IPS-NIHi11 (cell line): Measurements from ENCODE around the gene ABCG1.

Experiments used
- DNase-seq: peaks from one replicate; pipeline ENCODE4 v3.0.0; 2012; ENCODE audit warnings: mixed read lengths, low spot score

ABCG1 gene

GRCh38 chr21:42271065-42271464 is 52.1 kb downstream of the ABCG1 start:
- DNase-seq: no peak

- no peak for DNase-seq
Observed at GRCh38 chr21:42272109-42272962, 53.4 kb downstream of the ABCG1 start.

GRCh38 chr21:42272984-42273600 is 54.2 kb downstream of the ABCG1 start:
- DNase-seq: no peak

GRCh38 chr21:42276076-42276475 is 57.1 kb downstream of the ABCG1 start:
- no peak for DNase-seq

GRCh38 chr21:42276526-42277154 is 57.7 kb downstream of the ABCG1 start:
- no peak for DNase-seq

- no peak for DNase-seq
Observed at GRCh38 chr21:42277593-42277992, 58.7 kb downstream of the ABCG1 start.

- no peak for DNase-seq
Observed at GRCh38 chr21:42278451-42279149, 59.7 kb downstream of the ABCG1 start.

GRCh38 chr21:42279341-42279871 is 60.5 kb downstream of the ABCG1 start:
- DNase-seq: no peak

- DNase-seq: no peak
Observed at GRCh38 chr21:42279888-42280287, 60.9 kb downstream of the ABCG1 start.

GRCh38 chr21:42280356-42281180 is 61.6 kb downstream of the ABCG1 start:
- DNase-seq: no peak

- DNase-seq: no peak
Observed at GRCh38 chr21:42281181-42281680, 62.3 kb downstream of the ABCG1 start.

GRCh38 chr21:42282021-42282420 is 63.1 kb downstream of the ABCG1 start:
- no peak for DNase-seq

- DNase-seq: no peak
Observed at GRCh38 chr21:42282715-42283114, 63.8 kb downstream of the ABCG1 start.

GRCh38 chr21:42285569-42286245 is 66.8 kb downstream of the ABCG1 start:
- DNase-seq: no peak

- no peak for DNase-seq
Observed at GRCh38 chr21:42286416-42286815, 67.5 kb downstream of the ABCG1 start.

GRCh38 chr21:42287193-42288083 is 68.5 kb downstream of the ABCG1 start:
- no peak for DNase-seq

GRCh38 chr21:42288962-42289361 is 70.0 kb downstream of the ABCG1 start:
- DNase-seq: no peak

GRCh38 chr21:42289926-42290325 is 71.0 kb downstream of the ABCG1 start:
- DNase-seq: no peak

- peak; percentile 39 for DNase-seq
Observed at GRCh38 chr21:42290505-42290904, 71.6 kb downstream of the ABCG1 start.
